GM06990 (cell line): ENCODE results near the gene ST6GALNAC2.

Experiments used
- DNase-seq: peaks from one replicate; pipeline ENCODE4 v3.0.0-alpha.2; 2011; ENCODE audit not compliant: insufficient read length; ENCODE audit errors: extremely low read depth
- H3K27me3 ChIP-seq: replicated peaks from 2 replicates; pipeline ENCODE4 v1.6.0; 2011; ENCODE audit warnings: low read length; ENCODE audit not compliant: control insufficient read depth, insufficient read depth
- H3K36me3 ChIP-seq: 2 replicates; pipeline ENCODE4 v1.5.1; 2011; ENCODE audit warnings: low read length; ENCODE audit not compliant: control insufficient read depth, insufficient read depth
- H3K4me3 ChIP-seq: replicated peaks from 2 replicates; pipeline ENCODE4 v1.5.1; 2011; ENCODE audit warnings: low read depth, mild to moderate bottlenecking, control low read depth, low read length
- TF ChIP-seq, protein P1 (sequence below): IDR thresholded peaks from 2 replicates; pipeline ENCODE4 v1.5.1; 2011; ENCODE audit warnings: low read length, control low read depth, mild to moderate bottlenecking, inconsistent platforms; ENCODE audit not compliant: insufficient read depth, poor library complexity, severe bottlenecking

ST6GALNAC2 gene

DNA sequence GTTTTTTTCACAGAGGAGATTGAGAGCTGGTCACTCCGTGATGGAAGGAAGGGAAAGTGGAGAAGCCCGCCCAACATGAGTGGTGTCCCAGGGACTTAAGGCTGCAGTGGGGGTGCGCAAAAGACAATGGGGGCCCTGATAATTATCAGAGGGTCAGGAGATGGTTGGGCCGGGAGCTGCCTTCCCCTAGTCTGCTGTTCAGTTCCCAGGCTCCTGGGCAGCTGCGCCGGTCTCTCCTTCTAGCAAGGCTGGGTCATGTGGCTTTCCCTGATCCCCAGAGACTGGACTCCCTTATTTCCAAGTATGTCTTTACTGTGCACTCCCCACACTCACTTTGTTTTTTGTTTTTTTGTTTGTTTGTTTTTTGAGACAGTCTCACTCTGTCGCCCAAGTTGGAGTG, 64.4 kb downstream of the ST6GALNAC2 start:
- no peaks in the 10 kb centered on the region for H3K36me3 ChIP-seq
- no peak for DNase-seq
- H3K4me3 ChIP-seq, result no peak overlapping the region
- TF ChIP-seq, protein P1, sequence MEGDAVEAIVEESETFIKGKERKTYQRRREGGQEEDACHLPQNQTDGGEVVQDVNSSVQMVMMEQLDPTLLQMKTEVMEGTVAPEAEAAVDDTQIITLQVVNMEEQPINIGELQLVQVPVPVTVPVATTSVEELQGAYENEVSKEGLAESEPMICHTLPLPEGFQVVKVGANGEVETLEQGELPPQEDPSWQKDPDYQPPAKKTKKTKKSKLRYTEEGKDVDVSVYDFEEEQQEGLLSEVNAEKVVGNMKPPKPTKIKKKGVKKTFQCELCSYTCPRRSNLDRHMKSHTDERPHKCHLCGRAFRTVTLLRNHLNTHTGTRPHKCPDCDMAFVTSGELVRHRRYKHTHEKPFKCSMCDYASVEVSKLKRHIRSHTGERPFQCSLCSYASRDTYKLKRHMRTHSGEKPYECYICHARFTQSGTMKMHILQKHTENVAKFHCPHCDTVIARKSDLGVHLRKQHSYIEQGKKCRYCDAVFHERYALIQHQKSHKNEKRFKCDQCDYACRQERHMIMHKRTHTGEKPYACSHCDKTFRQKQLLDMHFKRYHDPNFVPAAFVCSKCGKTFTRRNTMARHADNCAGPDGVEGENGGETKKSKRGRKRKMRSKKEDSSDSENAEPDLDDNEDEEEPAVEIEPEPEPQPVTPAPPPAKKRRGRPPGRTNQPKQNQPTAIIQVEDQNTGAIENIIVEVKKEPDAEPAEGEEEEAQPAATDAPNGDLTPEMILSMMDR, result no peak
- H3K27me3 ChIP-seq, result no peaks in the 10 kb centered on the region

DNA sequence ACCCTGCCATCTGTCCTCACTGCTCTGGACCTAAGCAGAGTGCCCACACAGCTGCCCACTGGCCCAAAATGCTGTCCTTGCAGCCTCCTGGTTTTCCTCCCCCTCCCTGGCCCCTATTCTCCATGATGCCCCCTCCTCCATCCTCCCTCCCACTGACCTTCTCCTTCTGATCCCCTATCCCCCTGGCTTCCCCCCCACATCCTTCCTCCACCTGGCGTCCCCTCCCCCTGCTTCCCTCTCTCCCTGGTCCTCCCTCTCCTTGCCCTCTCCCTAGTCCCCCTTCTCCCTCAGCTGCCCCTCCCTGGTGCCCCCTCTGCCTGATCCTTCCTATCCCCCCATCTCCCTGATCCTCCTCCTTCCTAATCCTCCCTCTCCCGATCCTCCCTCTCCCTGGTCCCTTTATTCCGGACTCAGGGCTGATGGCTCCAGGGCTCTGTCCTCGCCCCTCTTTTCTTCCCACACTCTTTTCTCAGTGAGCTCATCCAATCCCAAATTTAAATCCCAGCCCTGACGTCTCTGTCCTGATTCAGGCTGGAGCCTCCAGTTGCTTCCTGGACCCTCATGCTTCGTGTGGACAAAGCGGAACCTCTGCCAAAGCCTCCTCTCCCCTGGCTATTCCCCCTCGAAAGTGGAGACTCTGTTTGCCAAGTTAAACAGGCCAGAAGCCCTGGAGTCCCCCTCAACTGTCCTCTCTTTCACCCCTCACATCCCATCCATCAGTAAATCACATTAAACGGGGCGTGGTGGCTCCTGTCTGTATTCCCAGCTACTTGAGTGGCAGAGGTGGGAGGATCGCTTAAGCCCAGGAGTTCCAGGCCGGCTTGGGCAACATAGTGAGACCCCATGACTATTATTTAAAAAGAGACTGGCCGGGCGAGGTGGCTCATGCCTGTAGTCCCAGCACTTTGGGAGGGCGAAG, 66.4 kb downstream of the ST6GALNAC2 start:
- TF ChIP-seq, protein P1, result no peak
- H3K36me3 ChIP-seq, result no peaks in the 10 kb centered on the region
- H3K4me3 ChIP-seq, result no peak overlapping the region
- H3K27me3 ChIP-seq, result no peaks in the 10 kb centered on the region
- no peak for DNase-seq

DNA sequence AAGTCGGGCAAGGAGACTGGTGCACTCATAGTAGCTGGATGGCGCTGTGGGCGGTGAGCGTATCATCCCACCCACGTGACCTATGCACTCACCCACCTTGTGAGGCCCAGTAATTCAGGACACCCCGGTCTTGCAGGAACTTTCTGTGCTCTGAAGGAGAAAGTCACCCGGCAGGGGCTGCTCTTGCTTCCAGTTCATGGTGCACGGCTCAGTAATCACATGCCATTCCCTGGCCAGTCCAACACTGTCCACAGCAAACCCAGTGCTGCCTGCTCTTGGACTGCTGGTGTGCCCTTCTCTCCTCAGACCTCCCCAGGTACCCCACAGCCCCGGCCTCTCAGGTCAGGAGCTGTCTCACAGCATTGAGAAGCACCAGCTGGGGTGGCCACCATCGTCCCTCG, 68.0 kb downstream of the ST6GALNAC2 start:
- DNase-seq, result no peak
- Histone ChIP-seq H3K36me3 (no peaks in the 10 kb centered on the region), H3K27me3 (no peaks in the 10 kb centered on the region), H3K4me3 (no peak overlapping the region)
- TF ChIP-seq, protein P1, result no peak
